ENCODE results near the gene PNPLA5. TPM values are rescaled to one million over a fixed set of nuclear protein-coding genes. Genes with fewer than 3 reads are reported as not detected.

PNPLA5 gene
- total and polyA plus RNA-seq, 2 donors: 0.07 TPM; not detected in 1

- Histone ChIP-seq H3K4me3 (ENCODE audit: low read length in 2 of 2) (no peak overlapping the region), H3K27ac (ENCODE audit: low read depth in 1 of 2, low read length in 1 of 2) (no peak overlapping the region), H3K36me3 (ENCODE audit: control insufficient read depth in 2 of 2, insufficient read depth in 2 of 2, low read length in 1 of 2) (no peaks in the 10 kb centered on the region), H3K9me3 (ENCODE audit: control insufficient read depth in 2 of 2, insufficient read depth in 1 of 2, low read length in 1 of 2) (no peaks in the 10 kb centered on the region), H3K4me1 (ENCODE audit: control insufficient read depth in 2 of 2, insufficient read depth in 2 of 2, low read length in 2 of 2) (no peaks in the 10 kb centered on the region), H3K27me3 (ENCODE audit: control insufficient read depth in 2 of 2, insufficient read depth in 1 of 2, low read length in 1 of 2) (no peaks in the 10 kb centered on the region)
- WGBS: 92% methylated on average over 14 of the region's 14 CpGs
- DNase-seq (ENCODE audit: low read depth in 6 of 9, low spot score in 9 of 9): no peak
Measured at GRCh38 chr22:43847376-43848289, 44.2 kb downstream of the PNPLA5 start.

DNA sequence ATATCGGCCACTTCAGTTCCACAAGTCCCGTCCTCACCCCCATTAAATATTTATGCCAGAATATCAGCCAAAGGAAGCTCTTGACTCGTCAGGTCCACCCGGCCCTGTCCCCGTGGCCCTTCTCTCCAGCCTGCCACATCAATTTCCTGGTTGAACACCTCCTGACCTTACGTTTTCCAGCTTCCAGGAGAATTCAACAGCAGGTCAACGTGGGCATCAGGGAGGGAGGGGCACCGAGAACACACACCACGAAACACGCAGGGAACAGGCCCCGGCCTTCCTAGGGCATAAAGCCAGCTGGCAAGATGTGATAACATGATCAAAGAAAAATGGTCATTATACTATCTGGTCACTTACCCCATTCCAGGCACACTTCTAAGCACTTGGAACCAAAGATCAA lies 44.8 kb downstream of the PNPLA5 start:
- Histone ChIP-seq H3K4me3 (ENCODE audit: low read length in 2 of 2) (no peak overlapping the region), H3K27me3 (ENCODE audit: control insufficient read depth in 2 of 2, insufficient read depth in 1 of 2, low read length in 1 of 2) (no peaks in the 10 kb centered on the region), H3K4me1 (ENCODE audit: control insufficient read depth in 2 of 2, insufficient read depth in 2 of 2, low read length in 2 of 2) (no peaks in the 10 kb centered on the region), H3K36me3 (ENCODE audit: control insufficient read depth in 2 of 2, insufficient read depth in 2 of 2, low read length in 1 of 2) (no peaks in the 10 kb centered on the region), H3K27ac (ENCODE audit: low read depth in 1 of 2, low read length in 1 of 2) (no peak overlapping the region), H3K9me3 (ENCODE audit: control insufficient read depth in 2 of 2, insufficient read depth in 1 of 2, low read length in 1 of 2) (no peaks in the 10 kb centered on the region)
- 91% methylated on average over 11 of the region's 11 CpGs for WGBS
- DNase-seq (ENCODE audit: low read depth in 6 of 9, low spot score in 9 of 9): no peak

- Histone ChIP-seq H3K36me3 (ENCODE audit: control insufficient read depth in 2 of 2, insufficient read depth in 2 of 2, low read length in 1 of 2) (no peaks in the 10 kb centered on the region), H3K4me1 (ENCODE audit: control insufficient read depth in 2 of 2, insufficient read depth in 2 of 2, low read length in 2 of 2) (no peaks in the 10 kb centered on the region), H3K27ac (ENCODE audit: low read depth in 1 of 2, low read length in 1 of 2) (no peak overlapping the region), H3K27me3 (ENCODE audit: control insufficient read depth in 2 of 2, insufficient read depth in 1 of 2, low read length in 1 of 2) (no peaks in the 10 kb centered on the region), H3K9me3 (ENCODE audit: control insufficient read depth in 2 of 2, insufficient read depth in 1 of 2, low read length in 1 of 2) (no peaks in the 10 kb centered on the region), H3K4me3 (ENCODE audit: low read length in 2 of 2) (no peak overlapping the region)
- WGBS: 93% methylated on average over 11 of the region's 11 CpGs
- no peak for DNase-seq (ENCODE audit: low read depth in 6 of 9, low spot score in 9 of 9)
Measured at GRCh38 chr22:43845981-43846380, 45.8 kb downstream of the PNPLA5 start.

- H3K27me3 ChIP-seq (ENCODE audit: control insufficient read depth in 2 of 2, insufficient read depth in 1 of 2, low read length in 1 of 2): no peaks in the 10 kb centered on the region
- H3K4me3 ChIP-seq (ENCODE audit: low read length in 2 of 2): no peak overlapping the region
- no peaks in the 10 kb centered on the region for H3K36me3 ChIP-seq (ENCODE audit: control insufficient read depth in 2 of 2, insufficient read depth in 2 of 2, low read length in 1 of 2)
- H3K27ac ChIP-seq (ENCODE audit: low read depth in 1 of 2, low read length in 1 of 2): no peak overlapping the region
- H3K4me1 ChIP-seq (ENCODE audit: control insufficient read depth in 2 of 2, insufficient read depth in 2 of 2, low read length in 2 of 2): no peaks in the 10 kb centered on the region
- H3K9me3 ChIP-seq (ENCODE audit: control insufficient read depth in 2 of 2, insufficient read depth in 1 of 2, low read length in 1 of 2): no peaks in the 10 kb centered on the region
- 92% methylated on average over 31 of the region's 31 CpGs for WGBS
- no peak for DNase-seq (ENCODE audit: low read depth in 6 of 9, low spot score in 9 of 9)
Measured at GRCh38 chr22:43844560-43845545, 47.0 kb downstream of the PNPLA5 start.

DNA sequence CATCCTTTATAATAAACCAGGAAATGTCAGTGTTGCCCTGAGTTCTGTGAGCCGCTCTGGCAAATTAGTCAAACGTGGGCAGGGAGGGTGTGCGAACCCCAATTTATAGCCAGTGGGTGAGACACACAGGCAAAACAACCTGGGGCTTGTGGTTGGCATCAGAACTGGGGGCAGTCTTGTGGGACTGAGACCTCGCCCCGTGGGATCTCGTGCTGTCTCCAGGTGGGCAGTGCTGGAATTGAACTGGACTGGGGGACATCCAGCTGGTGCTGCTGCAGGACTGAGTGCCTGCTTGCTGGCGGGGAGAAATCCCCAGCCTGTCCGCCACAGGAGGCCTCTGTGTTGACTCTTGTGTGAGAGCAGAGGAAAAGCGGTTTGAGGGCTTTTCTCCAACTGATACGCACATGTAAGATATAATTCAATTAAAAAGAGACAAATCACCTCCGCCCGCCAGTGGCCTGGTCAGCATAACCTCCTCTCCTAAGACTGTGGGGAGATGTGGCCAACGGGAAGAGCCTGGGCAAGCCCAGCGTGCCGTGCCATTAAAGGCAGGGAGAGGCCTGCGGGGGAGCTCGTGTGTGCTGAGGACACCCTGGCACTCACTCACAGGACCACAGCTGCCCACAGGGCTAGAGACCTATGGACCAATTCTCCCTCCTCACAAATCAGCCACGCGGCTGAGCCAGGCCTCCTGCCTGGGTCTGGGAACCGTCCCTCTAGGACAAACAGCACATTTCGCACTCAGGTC lies 47.9 kb downstream of the PNPLA5 start:
- Histone ChIP-seq H3K27ac (ENCODE audit: low read depth in 1 of 2, low read length in 1 of 2) (no peak overlapping the region), H3K4me3 (ENCODE audit: low read length in 2 of 2) (no peak overlapping the region), H3K27me3 (ENCODE audit: control insufficient read depth in 2 of 2, insufficient read depth in 1 of 2, low read length in 1 of 2) (no peaks in the 10 kb centered on the region), H3K36me3 (ENCODE audit: control insufficient read depth in 2 of 2, insufficient read depth in 2 of 2, low read length in 1 of 2) (no peaks in the 10 kb centered on the region), H3K9me3 (ENCODE audit: control insufficient read depth in 2 of 2, insufficient read depth in 1 of 2, low read length in 1 of 2) (no peaks in the 10 kb centered on the region), H3K4me1 (ENCODE audit: control insufficient read depth in 2 of 2, insufficient read depth in 2 of 2, low read length in 2 of 2) (no peaks in the 10 kb centered on the region)
- no peak for DNase-seq (ENCODE audit: low read depth in 6 of 9, low spot score in 9 of 9)
- 96% methylated on average over 21 of the region's 21 CpGs for WGBS

GRCh38 chr22:43841742-43842141 lies 50.1 kb downstream of the PNPLA5 start:
- H3K4me1 ChIP-seq (ENCODE audit: control insufficient read depth in 2 of 2, insufficient read depth in 2 of 2, low read length in 2 of 2): no peaks in the 10 kb centered on the region
- no peaks in the 10 kb centered on the region for H3K36me3 ChIP-seq (ENCODE audit: control insufficient read depth in 2 of 2, insufficient read depth in 2 of 2, low read length in 1 of 2)
- H3K4me3 ChIP-seq (ENCODE audit: low read length in 2 of 2): no peak overlapping the region
- WGBS: 97% methylated on average over 21 of the region's 21 CpGs
- H3K9me3 ChIP-seq (ENCODE audit: control insufficient read depth in 2 of 2, insufficient read depth in 1 of 2, low read length in 1 of 2): no peaks in the 10 kb centered on the region
- no peak for DNase-seq (ENCODE audit: low read depth in 6 of 9, low spot score in 9 of 9)
- H3K27ac ChIP-seq (ENCODE audit: low read depth in 1 of 2, low read length in 1 of 2): no peak overlapping the region
- H3K27me3 ChIP-seq (ENCODE audit: control insufficient read depth in 2 of 2, insufficient read depth in 1 of 2, low read length in 1 of 2): no peaks in the 10 kb centered on the region

DNA sequence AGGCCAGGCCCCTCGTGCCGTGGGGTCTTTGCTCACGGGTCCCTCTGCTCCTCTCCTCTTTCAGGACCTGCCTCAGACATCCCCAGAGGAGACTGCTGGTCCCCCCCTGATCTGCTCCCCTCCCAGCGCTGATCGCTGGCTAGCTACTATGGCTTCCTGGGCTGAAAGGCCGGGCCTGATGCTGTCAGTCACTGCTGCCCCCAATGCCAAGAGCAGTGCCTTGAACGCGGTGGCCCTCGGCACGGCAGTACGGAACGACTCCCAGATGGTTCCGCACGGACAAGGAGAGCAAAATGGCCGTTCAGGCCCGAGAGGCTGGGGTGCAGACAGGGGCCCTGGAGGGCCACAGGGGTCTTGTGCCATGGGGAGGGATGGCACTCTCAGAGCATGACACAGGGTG lies 51.0 kb downstream of the PNPLA5 start:
- Histone ChIP-seq H3K27ac (ENCODE audit: low read depth in 1 of 2, low read length in 1 of 2) (no peak overlapping the region), H3K4me3 (ENCODE audit: low read length in 2 of 2) (no peak overlapping the region), H3K36me3 (ENCODE audit: control insufficient read depth in 2 of 2, insufficient read depth in 2 of 2, low read length in 1 of 2) (no peaks in the 10 kb centered on the region), H3K27me3 (ENCODE audit: control insufficient read depth in 2 of 2, insufficient read depth in 1 of 2, low read length in 1 of 2) (no peaks in the 10 kb centered on the region), H3K9me3 (ENCODE audit: control insufficient read depth in 2 of 2, insufficient read depth in 1 of 2, low read length in 1 of 2) (no peaks in the 10 kb centered on the region), H3K4me1 (ENCODE audit: control insufficient read depth in 2 of 2, insufficient read depth in 2 of 2, low read length in 2 of 2) (no peaks in the 10 kb centered on the region)
- 92% methylated on average over 16 of the region's 16 CpGs for WGBS
- no peak for DNase-seq (ENCODE audit: low read depth in 6 of 9, low spot score in 9 of 9)

GRCh38 chr22:43840431-43840830 lies 51.4 kb downstream of the PNPLA5 start:
- DNase-seq (ENCODE audit: low read depth in 6 of 9, low spot score in 9 of 9): no peak
- Histone ChIP-seq H3K4me3 (ENCODE audit: low read length in 2 of 2) (no peak overlapping the region), H3K4me1 (ENCODE audit: control insufficient read depth in 2 of 2, insufficient read depth in 2 of 2, low read length in 2 of 2) (no peaks in the 10 kb centered on the region), H3K27ac (ENCODE audit: low read depth in 1 of 2, low read length in 1 of 2) (no peak overlapping the region), H3K36me3 (ENCODE audit: control insufficient read depth in 2 of 2, insufficient read depth in 2 of 2, low read length in 1 of 2) (no peaks in the 10 kb centered on the region), H3K27me3 (ENCODE audit: control insufficient read depth in 2 of 2, insufficient read depth in 1 of 2, low read length in 1 of 2) (no peaks in the 10 kb centered on the region), H3K9me3 (ENCODE audit: control insufficient read depth in 2 of 2, insufficient read depth in 1 of 2, low read length in 1 of 2) (no peaks in the 10 kb centered on the region)
- 93% methylated on average over 13 of the region's 13 CpGs for WGBS

Measured in thymus (tissue), 11 donors.